ENCODE data around the gene SPATA16. TPM values are rescaled to one million over a fixed set of nuclear protein-coding genes. Genes with fewer than 3 reads are reported as not detected.

SPATA16 gene
- total RNA-seq, 1 experiment from 2014 or later = not detected

DNA sequence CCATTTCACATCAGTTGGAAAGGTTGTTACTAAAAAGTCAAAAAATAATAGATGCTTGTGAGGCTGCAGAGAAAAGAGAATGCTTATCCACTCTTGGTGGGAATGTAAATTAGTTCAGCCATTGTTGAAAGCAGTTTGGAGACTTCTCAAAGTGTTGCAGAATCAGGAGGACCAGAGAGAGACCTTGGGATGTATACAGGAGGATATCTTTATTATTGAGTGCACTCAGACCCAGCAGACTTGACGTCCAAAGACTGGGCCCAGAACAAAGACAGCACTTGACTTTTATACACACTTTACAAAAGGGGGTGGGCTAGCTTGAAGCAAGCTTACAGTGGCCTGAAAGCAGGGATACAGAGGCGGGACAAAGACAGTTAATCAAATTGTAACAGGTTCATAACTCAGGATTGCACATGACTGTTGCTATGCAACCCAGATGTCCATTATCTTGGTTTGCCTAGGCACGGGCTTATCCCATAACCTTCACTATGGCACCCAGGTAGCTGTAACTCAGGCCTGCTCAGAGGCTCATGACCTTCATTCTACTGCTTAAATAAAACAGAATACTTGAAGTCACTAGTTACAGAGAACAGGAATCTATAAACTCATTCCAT is 127.7 kb downstream of the SPATA16 start:
- no peak for DNase-seq (ENCODE audit: low spot score)
- in situ Hi-C loops (cut with HindIII; ENCODE audit: low sequenced_read_pairs) = no loop called here

- no peak for DNase-seq (ENCODE audit: low spot score)
- in situ Hi-C loops (cut with HindIII; ENCODE audit: low sequenced_read_pairs) = no loop called here
Observed at GRCh38 chr3:173009410-173009809, 131.6 kb downstream of the SPATA16 start.

- no peak for DNase-seq (ENCODE audit: low spot score)
- in situ Hi-C loops (cut with HindIII; ENCODE audit: low sequenced_read_pairs) = no loop called here
Observed at GRCh38 chr3:173008978-173009377, 132.1 kb downstream of the SPATA16 start.

DNA sequence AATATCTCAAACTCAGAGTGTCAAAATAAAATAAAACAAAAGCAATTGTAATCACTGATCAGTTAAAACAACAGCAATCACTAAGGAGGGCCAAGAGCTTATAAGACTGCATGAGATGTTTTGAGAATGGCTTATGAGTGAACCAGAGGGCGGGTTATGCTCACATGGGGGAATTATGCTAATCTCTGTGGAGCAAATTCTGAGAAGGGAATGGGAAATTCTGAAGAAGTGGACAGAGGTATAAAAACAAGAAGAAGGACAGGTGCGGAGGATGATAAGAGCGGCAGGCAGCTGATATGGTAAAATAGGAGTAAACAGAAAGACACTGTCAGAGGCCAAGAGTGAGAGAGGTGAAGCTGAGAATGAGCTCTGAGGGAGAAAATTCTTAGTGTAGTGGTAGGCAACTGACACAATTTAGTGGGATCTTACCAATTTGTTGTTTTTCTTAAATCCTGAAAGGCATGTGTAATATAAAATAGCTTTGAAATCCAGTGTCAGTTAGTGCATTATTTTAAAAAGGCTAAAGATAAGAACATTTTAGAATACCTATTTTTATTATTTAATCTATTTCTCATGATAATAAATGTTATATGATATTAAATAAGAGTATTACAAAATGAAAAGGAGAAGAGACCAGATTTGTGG is 133.8 kb downstream of the SPATA16 start:
- DNase-seq (ENCODE audit: low spot score) = no peak
- in situ Hi-C loops (cut with HindIII; ENCODE audit: low sequenced_read_pairs) = no loop called here

DNA sequence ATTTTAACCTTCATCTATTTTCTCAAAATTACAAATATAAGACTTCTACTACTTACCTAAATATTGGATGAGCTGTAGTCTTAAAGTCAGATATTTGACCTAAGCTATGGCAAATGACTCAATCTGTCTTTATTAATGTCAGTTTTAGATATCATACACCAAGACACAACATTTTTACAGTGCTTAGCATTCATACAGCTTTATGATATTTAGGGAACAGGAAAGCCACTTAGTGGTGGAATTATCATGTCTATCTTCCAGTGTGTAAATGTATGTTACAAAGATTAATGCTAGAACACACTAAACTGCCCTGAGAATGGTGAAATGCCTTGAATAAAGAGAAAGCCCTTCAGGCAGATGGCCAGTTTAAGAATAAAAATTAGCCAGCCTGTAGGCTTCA is 135.0 kb downstream of the SPATA16 start:
- in situ Hi-C loops (cut with HindIII; ENCODE audit: low sequenced_read_pairs) = no loop called here
- no peak for DNase-seq (ENCODE audit: low spot score)

DNA sequence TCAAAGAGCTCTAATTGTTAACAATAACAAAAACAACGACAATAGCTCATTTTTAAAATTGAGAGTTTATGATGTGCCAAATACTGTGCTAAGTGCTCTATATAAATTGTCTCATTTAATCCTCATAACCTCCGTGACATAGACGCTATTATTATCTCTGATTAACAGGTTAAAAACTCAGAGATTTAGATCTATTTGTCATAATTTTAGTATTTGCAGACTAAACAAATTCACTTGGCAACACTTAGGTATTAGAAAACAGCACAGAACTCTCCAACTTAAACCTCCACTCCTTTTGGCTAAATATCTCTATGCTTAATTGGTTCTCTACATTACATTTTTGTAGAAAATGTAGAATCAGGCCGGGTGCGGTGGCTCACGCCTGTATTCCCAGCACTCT is 136.4 kb downstream of the SPATA16 start:
- DNase-seq (ENCODE audit: low spot score) = no peak
- in situ Hi-C loops (cut with HindIII; ENCODE audit: low sequenced_read_pairs) = no loop called here

DNA sequence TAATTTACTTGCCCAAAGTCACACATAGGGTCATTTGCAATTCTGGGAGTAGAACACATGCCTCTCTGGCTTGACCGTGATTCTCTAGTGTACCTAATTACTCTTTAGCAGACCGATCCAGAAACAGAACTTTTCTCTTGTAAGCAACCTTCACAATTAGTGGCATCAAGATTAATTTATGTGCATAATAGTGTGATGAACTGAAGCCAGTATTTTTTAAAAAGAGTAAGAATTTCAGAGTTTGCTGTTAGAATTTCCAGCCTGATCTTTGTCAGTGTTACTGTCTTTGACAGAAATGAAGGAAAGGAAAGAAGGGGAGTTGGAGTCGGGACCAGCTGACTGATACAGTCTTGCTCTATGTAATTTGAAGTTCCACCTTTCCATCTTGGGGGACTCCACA is 137.1 kb downstream of the SPATA16 start:
- in situ Hi-C loops (cut with HindIII; ENCODE audit: low sequenced_read_pairs) = no loop called here
- DNase-seq (ENCODE audit: low spot score) = no peak

DNA sequence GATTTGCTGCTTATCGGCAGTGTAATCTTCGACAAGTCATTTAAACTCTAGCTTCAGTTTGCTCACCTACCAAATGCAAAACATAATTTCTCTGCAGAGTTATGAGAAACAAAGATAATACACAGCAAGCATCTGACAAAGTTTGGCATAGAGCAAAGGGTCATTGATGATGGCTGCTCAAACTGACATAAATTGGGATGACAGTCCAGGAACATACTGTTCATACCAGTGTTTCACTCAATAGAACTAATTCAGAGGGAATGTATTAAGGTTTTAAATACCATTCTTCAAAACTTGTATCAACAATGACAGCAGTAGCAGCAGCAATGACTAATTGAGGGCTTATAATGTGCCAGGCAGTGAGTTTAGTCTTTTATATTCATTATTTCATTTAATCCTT is 137.6 kb downstream of the SPATA16 start:
- in situ Hi-C loops (cut with HindIII; ENCODE audit: low sequenced_read_pairs) = no loop called here
- no peak for DNase-seq (ENCODE audit: low spot score)

DNA sequence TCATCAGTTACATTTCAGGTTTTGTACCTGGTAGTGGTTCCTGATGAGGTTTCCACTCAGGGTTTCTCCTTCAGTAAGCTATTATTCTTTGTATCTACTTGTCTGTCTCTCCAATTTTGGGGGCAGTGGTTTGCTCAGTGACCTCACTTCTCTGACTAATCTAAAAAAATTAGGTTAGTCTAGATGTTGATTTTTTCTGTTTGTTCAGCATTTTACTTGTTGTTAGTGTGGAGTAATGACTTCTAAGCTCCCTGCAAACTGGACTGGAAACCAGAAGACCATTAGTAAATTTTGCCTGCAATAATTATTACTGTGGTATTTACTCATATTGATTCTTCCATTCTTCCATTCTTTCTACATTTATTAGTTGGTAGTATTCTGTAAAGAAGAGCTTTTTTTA is 139.4 kb downstream of the SPATA16 start:
- in situ Hi-C loops (cut with HindIII; ENCODE audit: low sequenced_read_pairs) = no loop called here
- no peak for DNase-seq (ENCODE audit: low spot score)

DNA sequence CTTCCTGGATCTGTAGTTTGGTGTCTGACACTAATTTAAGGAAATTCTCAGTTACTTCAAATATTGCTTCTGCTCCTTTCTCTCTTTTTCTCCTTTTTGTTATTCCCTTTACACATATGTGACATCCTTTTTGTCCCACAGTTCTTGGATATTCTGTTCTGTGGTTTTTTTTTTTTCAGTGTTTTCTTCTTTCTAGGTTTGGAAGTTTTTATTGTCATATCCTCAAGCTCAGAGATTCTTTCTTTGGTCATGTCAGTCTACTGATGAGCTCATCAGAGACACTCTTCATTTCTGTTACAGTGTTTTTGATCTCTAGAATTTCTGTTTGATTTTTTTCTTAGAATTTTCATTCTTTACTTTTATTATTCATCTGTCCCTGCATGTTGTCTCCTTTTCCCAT is 140.5 kb downstream of the SPATA16 start:
- in situ Hi-C loops (cut with HindIII; ENCODE audit: low sequenced_read_pairs) = no loop called here
- no peak for DNase-seq (ENCODE audit: low spot score)

DNA sequence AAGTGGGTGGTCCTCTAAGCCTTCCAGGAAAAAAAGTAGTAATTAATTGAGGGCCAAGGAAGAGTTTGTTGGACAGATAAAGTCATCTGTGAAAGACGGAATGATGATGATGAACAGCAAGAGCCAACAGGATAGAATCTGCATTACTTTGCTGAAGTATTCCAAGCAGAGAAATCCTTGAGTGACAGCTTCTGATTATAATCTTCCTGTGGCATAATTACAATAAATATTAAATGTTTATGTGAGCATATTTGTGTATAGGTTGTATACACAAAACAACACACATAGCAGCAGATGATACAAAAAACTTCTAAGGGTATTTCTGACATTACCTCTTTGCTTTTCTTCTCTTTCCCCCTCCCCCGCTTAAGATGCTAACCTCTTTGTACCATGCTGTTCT is 147.6 kb downstream of the SPATA16 start:
- in situ Hi-C loops (cut with HindIII; ENCODE audit: low sequenced_read_pairs) = no loop called here
- DNase-seq (ENCODE audit: low spot score) = no peak

DNA sequence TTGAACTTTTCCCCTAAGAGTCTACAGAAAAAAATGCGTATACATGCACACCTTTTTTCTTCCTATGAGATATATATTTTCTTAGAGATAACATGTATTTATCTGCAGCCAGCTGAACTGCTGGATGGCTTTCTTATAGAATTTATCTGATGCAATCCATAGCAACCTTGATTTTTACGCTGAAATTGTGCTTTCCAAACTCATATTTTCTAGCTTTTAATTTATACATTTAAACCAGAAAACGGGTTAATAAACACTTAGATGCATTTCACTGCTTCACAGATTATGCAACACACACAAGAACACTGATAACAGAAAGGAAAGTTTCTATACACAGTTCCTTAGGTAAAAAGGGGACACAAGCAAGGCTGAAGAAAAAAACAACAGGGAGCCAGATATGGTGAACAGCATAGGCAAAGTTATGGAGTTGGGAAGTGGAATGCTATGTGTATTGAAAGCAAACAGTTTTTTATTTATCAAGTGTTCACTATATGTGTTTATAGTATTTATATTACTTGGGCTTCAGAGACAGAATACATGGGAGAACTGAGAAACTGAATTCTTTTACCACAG is 149.5 kb downstream of the SPATA16 start:
- in situ Hi-C loops (cut with HindIII; ENCODE audit: low sequenced_read_pairs) = no loop called here
- no peak for DNase-seq (ENCODE audit: low spot score)

GRCh38 chr3:172989373-172989772 is 151.7 kb downstream of the SPATA16 start:
- DNase-seq (ENCODE audit: low spot score) = no peak

DNA sequence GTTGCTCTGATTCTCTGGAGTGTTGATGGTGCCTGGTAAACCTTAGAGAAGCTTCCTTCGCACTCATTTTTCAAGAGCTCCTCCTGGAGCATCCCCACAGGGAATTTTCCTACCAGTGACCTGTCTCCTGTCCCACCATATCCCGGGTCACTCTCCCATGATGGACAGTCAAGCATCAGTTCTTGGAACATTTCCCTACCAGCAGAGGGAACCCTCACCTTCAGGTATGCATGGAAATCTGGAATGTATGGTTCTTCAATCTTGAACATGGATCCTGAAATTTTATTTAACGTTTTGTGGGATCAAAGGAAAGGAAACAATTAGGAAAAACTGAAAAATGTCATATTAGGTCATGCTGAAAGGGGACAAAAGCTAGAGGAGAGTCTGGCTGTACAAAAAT is 153.8 kb downstream of the SPATA16 start:
- in situ Hi-C loops (cut with HindIII; ENCODE audit: low sequenced_read_pairs) = no loop called here
- peak; percentile 3 for DNase-seq (ENCODE audit: low spot score)

More at GRCh38 chr3:172989373-172989772, 151.7 kb downstream of the SPATA16 start:
- in situ Hi-C loops (cut with HindIII; ENCODE audit: low sequenced_read_pairs) = no loop called here

GRCh38 chr3:172984914-172985313 is 156.1 kb downstream of the SPATA16 start:
- no peak for DNase-seq (ENCODE audit: low spot score)
- in situ Hi-C loops (cut with HindIII; ENCODE audit: low sequenced_read_pairs) = no loop called here

- in situ Hi-C loops (cut with HindIII; ENCODE audit: low sequenced_read_pairs) = no loop called here
- peak; percentile 16 for DNase-seq (ENCODE audit: low spot score)
Observed at GRCh38 chr3:172982736-172983364, 158.2 kb downstream of the SPATA16 start.

DNA sequence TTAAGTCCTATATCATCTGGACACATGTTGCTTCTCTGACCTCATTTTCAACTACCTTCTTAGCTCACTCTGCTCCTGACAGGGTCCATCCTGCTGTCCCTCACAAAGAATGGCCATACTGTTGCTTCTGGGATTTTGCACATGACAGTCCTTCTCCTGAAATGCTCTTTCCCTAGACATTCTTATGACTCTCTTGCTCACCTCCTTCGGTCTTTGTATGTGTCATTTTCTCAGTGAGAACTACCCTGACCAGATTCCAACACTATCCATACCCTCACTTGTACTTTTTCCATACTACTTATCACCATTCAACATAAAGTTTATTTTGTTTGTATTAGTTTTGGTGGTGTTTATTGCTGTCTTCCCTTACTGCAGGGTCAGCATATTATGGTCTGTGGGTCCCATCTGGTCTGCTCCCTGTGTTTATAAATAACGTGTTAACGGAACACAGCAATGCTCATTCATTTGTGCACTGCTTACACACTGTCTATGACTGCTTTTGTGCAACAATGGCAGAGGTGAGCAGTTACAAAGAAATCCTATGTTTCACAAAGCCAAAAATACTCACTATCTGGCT is 159.5 kb downstream of the SPATA16 start:
- in situ Hi-C loops (cut with HindIII; ENCODE audit: low sequenced_read_pairs) = no loop called here
- no peak for DNase-seq (ENCODE audit: low spot score)

GRCh38 chr3:172980849-172981248 is 160.2 kb downstream of the SPATA16 start:
- in situ Hi-C loops (cut with HindIII; ENCODE audit: low sequenced_read_pairs) = no loop called here
- DNase-seq (ENCODE audit: low spot score) = no peak

DNA sequence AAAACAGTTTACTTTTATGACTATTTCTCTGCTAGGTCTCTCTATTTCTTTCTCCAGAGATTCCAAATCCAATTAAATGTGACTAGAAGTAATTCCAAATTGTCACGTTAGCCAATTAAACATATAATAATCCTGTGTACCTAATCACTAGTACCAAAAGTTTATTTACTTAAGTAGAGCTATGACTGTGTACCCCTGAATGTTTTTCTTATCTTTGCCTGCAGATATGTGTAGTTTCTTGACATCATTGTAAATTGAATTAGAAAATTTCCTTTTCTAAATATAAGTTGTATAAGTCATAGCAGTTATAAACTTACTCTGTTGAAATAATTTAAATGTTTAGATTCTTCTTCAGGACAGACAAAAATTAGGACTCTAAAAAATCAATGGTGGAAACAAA is 163.3 kb downstream of the SPATA16 start:
- in situ Hi-C loops (cut with HindIII; ENCODE audit: low sequenced_read_pairs) = no loop called here
- no peak for DNase-seq (ENCODE audit: low spot score)

DNA sequence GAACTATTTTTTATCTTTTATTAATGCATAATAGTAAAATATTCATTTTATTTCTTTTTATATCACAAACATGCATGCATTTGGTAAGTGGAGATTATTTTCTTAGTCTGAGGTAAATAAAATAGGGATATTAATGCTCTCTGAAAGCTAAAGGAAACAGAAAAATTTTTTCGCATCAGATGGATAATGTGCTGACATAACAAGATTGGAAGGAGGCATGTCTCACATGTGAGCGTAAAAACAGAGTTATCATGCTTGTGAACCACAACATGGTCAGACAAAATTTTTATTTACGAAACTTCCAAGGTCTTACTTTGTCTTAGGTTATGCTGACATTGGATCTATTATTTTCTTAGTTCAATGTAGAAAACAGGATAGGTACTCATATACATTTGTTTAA is 166.1 kb downstream of the SPATA16 start:
- in situ Hi-C loops (cut with HindIII; ENCODE audit: low sequenced_read_pairs) = no loop called here
- no peak for DNase-seq (ENCODE audit: low spot score)
